GM19351 (cell line): ENCODE results near the gene LRRC7.

Experiments
- ATAC-seq: cut with Tn5 transposase; IDR thresholded peaks from one replicate; pipeline ENCODE4 v1.9.1; 2021; ENCODE audit warnings: mild to moderate bottlenecking, moderate library complexity; ENCODE audit not compliant: unreplicated experiment

LRRC7 gene

DNA sequence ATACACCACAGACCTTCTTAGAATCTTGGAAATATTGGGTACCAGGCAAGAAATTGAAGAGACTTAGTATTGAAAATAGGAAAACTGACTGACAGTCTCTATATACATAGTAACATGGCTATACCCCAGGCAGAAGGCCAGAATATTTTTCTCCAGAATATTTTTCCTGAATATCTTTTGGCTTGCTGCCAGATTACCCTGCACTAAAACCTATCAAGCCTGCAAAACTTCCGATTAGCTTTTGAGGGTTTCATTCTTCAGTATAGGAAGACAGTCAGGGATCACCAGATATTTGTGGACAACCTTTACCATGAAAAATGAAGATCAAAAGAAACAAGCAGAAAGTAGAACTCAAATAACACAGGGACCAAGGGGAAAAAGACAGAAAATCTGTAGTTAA is 187.9 kb downstream of the LRRC7 start:
- ATAC-seq = no peak

- ATAC-seq = no peak
Observed at GRCh38 chr1:69765951-69766350, 198.2 kb downstream of the LRRC7 start.

- ATAC-seq = no peak
Observed at GRCh38 chr1:69766431-69767180, 198.9 kb downstream of the LRRC7 start.

DNA sequence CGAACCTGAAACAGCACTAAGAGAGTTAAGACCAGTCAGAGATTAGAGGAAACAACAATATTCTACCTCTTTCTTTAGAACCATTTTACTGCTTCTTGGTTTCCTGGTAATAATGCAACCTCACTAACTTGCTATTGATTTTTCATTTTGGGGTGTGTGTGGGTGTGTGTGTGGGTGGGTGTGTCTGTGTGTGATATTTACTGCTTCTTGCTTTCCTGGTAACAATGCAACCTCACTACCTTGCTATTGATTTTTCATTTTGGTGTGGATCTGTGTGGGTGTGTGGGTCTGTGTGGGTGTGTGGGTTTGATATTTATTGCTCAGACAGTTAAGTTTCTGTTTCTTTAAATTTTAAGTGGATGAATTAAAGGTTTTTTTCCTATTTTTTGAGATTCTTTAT is 208.8 kb downstream of the LRRC7 start:
- ATAC-seq = no peak

DNA sequence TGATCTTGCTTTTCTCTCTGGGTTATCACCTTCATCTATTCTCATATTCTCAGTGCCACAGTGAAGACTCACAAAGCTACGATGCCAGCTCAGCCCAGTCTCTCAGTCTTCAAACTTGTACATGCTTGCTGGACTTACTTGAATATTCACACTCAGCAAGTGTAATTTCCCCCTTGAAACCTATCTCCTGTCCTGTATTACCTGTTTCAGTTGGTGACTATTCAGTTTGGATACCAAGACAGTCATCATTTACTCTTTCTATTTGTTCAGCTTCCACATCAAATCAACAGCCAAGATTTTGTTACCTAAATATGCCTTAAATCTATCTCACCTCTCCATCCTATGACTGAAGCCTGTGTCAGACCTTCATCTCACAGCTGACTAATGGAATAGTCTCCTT is 209.7 kb downstream of the LRRC7 start:
- no peak for ATAC-seq

DNA sequence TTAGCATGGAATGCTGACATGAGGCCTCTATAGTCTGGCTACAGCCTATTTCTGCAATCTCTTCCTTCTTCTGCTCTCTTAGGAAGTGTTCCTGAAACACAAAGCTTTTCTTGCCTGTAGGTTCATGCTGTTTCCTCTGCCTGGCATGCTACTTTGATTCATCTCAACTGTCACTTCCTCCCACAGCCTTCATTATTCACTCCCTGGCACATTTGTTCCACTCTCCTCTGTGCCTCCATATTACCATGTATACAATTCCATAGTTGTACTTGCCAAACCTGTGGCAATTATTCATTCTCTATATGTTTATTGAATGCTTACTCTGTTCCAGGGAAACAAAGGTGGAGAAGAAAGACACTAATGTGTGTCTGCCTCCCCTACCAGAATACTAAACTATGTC is 210.2 kb downstream of the LRRC7 start:
- no peak for ATAC-seq

GRCh38 chr1:69787151-69787550 is 219.4 kb downstream of the LRRC7 start:
- no peak for ATAC-seq

GRCh38 chr1:69791311-69791710 is 223.6 kb downstream of the LRRC7 start:
- ATAC-seq = no peak

GRCh38 chr1:69794831-69795230 is 227.1 kb downstream of the LRRC7 start:
- ATAC-seq = no peak

GRCh38 chr1:69814926-69815325 is 247.2 kb downstream of the LRRC7 start:
- no peak for ATAC-seq

- ATAC-seq = no peak
Observed at GRCh38 chr1:69824932-69825331, 257.2 kb downstream of the LRRC7 start.

DNA sequence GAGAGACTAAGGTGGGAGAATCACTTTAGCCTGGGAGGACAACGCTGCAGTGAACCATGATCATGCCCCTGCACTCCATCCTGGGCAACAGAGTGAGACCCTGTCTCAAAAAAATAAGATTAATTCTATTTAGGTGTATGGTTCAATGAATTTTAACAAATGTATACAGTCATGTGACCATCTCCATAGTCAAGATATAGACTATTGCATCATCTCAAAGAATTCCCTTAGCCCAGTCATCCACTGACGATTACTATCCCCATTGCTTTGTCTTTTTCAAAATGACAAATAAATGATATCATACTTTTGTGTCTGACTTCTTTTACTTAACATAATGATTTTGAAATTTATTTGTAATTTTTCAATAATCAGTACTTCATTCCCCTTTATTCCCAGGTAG is 260.0 kb downstream of the LRRC7 start:
- no peak for ATAC-seq

DNA sequence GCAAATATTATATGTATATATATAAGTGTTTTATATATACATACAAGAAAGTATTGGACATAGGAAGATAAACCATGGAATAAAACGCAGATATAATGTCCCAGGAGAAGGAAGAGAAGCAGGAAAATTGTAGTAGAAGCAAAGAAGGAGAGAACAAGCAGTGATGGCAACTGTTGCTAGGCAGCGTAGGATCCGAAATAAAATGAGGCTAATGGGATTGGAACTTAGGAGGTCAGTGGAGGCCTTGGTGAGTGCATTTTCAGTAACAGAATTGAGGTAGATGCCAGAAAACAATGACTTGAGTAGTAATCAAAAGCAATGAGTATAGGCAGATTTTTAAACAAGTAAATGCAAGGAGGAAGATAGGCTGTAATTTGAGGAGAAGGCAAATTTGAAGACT is 265.8 kb downstream of the LRRC7 start:
- no peak for ATAC-seq

DNA sequence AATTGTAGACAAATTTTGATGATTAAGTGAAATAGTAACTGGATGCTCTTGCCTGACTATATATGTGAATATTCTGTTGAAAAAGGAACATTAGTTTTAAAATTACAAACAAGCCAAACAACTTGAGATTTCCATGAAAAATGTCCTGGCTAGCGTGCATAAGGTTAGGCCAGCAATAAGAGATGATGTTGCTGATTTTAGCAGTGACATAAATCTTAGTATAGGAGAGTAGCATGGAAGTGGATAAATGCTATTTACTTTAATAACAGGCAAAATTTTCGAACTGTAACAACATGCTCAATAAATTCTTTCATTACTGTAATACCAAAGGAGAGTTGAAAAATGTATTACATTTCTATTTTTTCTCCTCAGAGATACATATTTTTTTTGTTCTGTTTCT is 266.6 kb downstream of the LRRC7 start:
- no peak for ATAC-seq

DNA sequence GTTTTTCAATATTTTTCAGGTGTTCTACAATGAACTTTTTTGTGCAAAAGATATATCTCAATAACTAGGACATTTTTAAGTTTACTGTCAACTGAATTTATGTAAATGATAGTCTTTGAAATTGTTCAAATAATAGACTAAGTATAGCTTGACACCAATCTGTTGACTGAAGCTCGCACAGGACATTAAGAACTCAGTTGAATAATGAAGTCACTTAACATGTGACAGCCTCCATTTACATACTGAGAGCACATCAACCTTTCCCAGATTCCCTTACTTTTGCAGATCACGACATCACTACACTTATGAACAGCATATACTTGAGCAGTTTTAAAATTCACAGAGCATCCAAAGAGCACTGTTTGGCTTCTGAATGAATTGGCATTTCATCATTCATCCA is 268.2 kb downstream of the LRRC7 start:
- no peak for ATAC-seq

DNA sequence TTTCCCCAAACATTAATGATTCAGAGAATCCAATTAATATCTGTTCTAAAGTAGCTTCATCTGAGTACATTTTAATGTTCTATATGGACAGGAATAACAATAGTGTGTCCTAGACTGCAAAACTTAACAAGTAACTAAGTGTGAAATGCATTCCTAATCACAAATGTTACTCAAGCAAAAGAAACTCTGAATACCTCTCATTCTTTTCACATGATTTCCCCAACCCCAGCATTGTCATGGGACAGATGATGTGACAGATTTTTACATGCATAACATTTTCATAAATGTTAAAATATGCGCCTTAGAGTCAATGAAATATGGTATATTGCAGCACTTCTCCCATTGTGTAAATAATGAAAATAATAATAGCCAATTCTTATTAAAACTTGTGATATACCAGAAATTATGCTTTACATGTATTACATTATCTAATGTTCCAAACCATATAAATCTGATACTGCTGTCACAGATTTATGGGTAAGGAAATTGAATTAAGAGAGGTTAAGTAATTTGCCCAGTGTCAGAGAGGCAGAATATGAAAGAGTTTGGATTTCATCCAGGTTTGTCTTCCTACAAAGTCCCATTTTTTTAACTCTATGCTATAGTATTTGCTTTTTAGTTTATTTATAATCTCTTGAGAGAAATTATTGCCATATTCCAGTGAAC is 269.4 kb downstream of the LRRC7 start:
- ATAC-seq = no peak

DNA sequence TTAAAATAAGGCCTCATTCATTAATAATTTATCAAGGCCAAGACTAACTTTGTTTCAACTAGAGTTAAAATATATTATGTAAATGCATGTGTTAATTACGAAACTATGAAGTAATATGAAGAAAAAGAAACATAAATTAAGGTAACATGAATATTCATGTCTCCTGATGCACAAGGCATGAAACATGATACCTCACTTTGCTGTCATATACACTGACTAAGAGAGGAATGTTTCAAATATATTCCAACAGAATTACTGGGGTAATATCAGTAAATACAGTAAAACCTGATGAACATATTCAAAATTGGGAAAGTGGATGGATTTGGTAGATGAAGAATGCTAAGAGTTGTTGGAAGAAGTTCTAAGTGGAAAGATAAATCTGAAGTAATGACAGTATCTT is 274.6 kb downstream of the LRRC7 start:
- ATAC-seq = no peak

GRCh38 chr1:69845655-69846054 is 277.9 kb downstream of the LRRC7 start:
- ATAC-seq = no peak

DNA sequence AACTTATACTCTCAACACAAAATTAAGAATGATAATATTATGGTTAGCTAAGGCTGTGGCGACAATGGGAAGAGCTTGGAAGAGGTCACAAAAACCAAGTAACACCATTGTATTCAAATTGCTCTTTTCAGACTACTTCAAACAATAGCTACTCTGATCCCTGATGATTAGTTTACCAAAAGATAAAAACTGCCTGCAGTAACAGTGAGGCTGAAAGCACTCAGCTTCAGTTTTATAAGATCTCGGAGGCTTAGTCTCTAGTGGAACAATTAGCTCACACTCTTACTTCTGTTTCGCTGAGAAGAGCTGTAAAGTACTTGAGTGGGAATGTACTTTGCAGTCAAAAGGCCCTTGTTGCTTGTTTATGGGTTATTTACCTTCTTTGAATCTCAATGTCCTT is 278.5 kb downstream of the LRRC7 start:
- no peak for ATAC-seq

- no peak for ATAC-seq
Observed at GRCh38 chr1:69847670-69848069, 279.9 kb downstream of the LRRC7 start.

GRCh38 chr1:69852151-69852550 is 284.4 kb downstream of the LRRC7 start:
- no peak for ATAC-seq

DNA sequence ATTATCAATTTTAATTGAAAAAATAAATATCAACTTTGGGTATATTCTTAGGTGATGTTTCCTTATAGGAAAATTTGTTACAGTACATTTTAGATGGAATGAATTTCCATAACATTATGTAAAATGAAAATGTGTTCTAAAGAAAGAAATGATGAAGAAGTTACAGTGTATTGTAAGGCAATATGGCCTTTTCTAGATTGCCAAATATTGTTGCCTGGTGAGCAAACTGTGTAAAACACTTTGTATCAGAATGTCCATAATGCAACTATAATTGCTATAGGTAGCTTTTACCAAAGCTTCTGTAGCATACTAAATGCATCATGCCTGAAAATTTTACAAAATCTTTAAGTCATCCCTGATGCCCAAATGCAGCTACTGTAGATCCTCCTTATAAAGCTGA is 285.0 kb downstream of the LRRC7 start:
- no peak for ATAC-seq

DNA sequence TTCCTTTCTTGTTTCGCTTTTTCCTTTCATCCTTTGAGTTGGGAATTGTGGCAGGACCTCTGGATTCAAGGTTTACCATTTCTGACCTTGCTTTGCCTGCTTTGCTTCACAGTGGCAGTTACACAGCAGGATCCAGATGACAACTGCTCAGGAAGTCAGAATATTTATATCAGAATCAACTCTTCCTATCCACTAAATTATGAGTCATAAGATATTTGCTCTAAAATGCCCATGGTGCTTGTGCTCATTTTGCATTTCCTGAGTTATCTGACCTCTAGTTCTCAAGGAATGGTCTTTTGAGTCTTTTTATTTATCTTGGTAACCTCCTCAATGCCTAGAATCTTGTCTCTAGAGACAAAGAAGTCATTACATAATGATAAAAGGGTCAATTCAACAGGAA is 290.8 kb downstream of the LRRC7 start:
- no peak for ATAC-seq
